Suprapubic skin (tissue), 4 donors: ENCODE results near the gene C1QTNF8. TPM values are rescaled to one million over a fixed set of nuclear protein-coding genes. Genes with fewer than 3 reads are reported as not detected.

Experiments used
- DNase-seq, 2 donors: peaks; one replicate each; pipeline ENCODE4 v3.0.0-alpha.2; 2019; ENCODE audit warnings: low spot score in 2 of 2
- H3K27ac ChIP-seq: fragments of 200-600 bp; sonication (generic); one replicate; pipeline ENCODE4 v1.5.1; 2019
- H3K27me3 ChIP-seq: fragments of 200-600 bp; sonication (generic); one replicate; pipeline ENCODE4 v1.5.1; 2019
- H3K36me3 ChIP-seq: fragments of 200-600 bp; sonication (generic); one replicate; pipeline ENCODE4 v1.5.1; 2019
- H3K4me1 ChIP-seq: fragments of 200-600 bp; sonication (generic); one replicate; pipeline ENCODE4 v1.5.1; 2019
- H3K4me3 ChIP-seq: fragments of 200-600 bp; sonication (generic); one replicate; pipeline ENCODE4 v1.5.1; 2019; ENCODE audit warnings: mild to moderate bottlenecking
- H3K9me3 ChIP-seq: fragments of 200-600 bp; sonication (generic); one replicate; pipeline ENCODE4 v1.5.1; 2019
- CTCF ChIP-seq, 2 donors: fragments of 200-600 bp in 1 of 2; fragments of 450-650 bp in 1 of 2; sonication (generic) in 1 of 2; IDR thresholded peaks; one replicate each; pipeline ENCODE4 v1.5.1; 2016 to 2019; ENCODE audit warnings: antibody characterized with exemption in 2 of 2, mild to moderate bottlenecking in 1 of 2, moderate library complexity in 1 of 2
- EP300 ChIP-seq: sonication (generic); formaldehyde crosslinking; IDR thresholded peaks from one replicate; pipeline ENCODE4 v1.6.1; 2017; ENCODE audit warnings: antibody characterized with exemption
- POLR2A ChIP-seq, 2 donors: fragments of 450-650 bp; IDR thresholded peaks; one replicate each; pipeline ENCODE4 v1.6.1; 2017; ENCODE audit warnings: antibody characterized with exemption in 2 of 2, mild to moderate bottlenecking in 2 of 2, moderate library complexity in 2 of 2
- POLR2AphosphoS5 ChIP-seq, 3 donors: sonication (generic); formaldehyde crosslinking; IDR thresholded peaks; one replicate each; pipeline ENCODE4 v1.6.1; 2017; ENCODE audit warnings: antibody characterized with exemption in 3 of 3
- WGBS: methylation state at CpG from one replicate; pipeline ENCODE4 v1.1.5; 2018; 5-methylcytosine and 5-hydroxymethylcytosine counted together
- total RNA-seq, 4 donors: library from RNA; depleted of rRNA; stranded (reverse); fragments of >200 nt; gene quantifications; one replicate each; pipeline ENCODE4 v1.1.0, GENCODE V29; 2016

C1QTNF8 gene
- total RNA-seq, 4 donors from 2014 or later, result not detected

- Histone ChIP-seq H3K36me3 (no peaks in the 10 kb centered on the region), H3K9me3 (no peaks in the 10 kb centered on the region), H3K4me3 (no peak overlapping the region), H3K27me3 (peaks cover 97% of the 10 kb centered on the region), H3K27ac (no peak overlapping the region), H3K4me1 (peaks cover 11% of the 10 kb centered on the region)
- no peak for DNase-seq
- no peak for TF ChIP-seq EP300
- no peak for TF ChIP-seq POLR2AphosphoS5 (IDR thresholded peaks at IDR 0.05)
- no peak for TF ChIP-seq CTCF (IDR thresholded peaks at IDR 0.05)
- no peak for TF ChIP-seq POLR2A (IDR thresholded peaks at IDR 0.05)
- WGBS, result 41% methylated on average over 4 of the region's 30 CpGs
These were observed 22.3 kb downstream of the C1QTNF8 start for GRCh38 chr16:1073566-1074378.

GRCh38 chr16:1073262-1073558 is 22.8 kb downstream of the C1QTNF8 start:
- peaks cover 5% of the 10 kb centered on the region for H3K4me1 ChIP-seq
- TF ChIP-seq CTCF (IDR thresholded peaks at IDR 0.05) (no peak), EP300 (no peak), POLR2AphosphoS5 (IDR thresholded peaks at IDR 0.05) (no peak), POLR2A (IDR thresholded peaks at IDR 0.05) (no peak)
- peaks cover 97% of the 10 kb centered on the region for H3K27me3 ChIP-seq
- DNase-seq, result no peak
- no peak overlapping the region for H3K27ac ChIP-seq
- 66% methylated on average over 4 of the region's 13 CpGs for WGBS
- no peaks in the 10 kb centered on the region for H3K36me3 ChIP-seq
- H3K4me3 ChIP-seq, result no peak overlapping the region
- H3K9me3 ChIP-seq, result no peaks in the 10 kb centered on the region

GRCh38 chr16:1072526-1073261 is 23.4 kb downstream of the C1QTNF8 start, which contains the start of gene SSTR5:
Gene SSTR5 (plus strand): TSS chr16:1072747. CDS start chr16:1078869, 6,122 bp downstream.
- Histone ChIP-seq H3K4me3 (no peak within 1 kb of the TSS), H3K4me1 (no peaks in the 10 kb centered on the region), H3K27ac (no peak within 1 kb of the TSS), H3K27me3 (peaks cover 97% of the 10 kb centered on the region), H3K36me3 (no peaks in the 10 kb centered on the region), H3K9me3 (no peaks in the 10 kb centered on the region)
- TF ChIP-seq POLR2AphosphoS5 (IDR thresholded peaks at IDR 0.05) (no peak), EP300 (no peak), CTCF (IDR thresholded peaks at IDR 0.05) (no peak), POLR2A (IDR thresholded peaks at IDR 0.05) (no peak)
- 0% methylated on average over 1 of the region's 59 CpGs for WGBS
- no peak for DNase-seq

GRCh38 chr16:1071561-1072225 is 24.4 kb downstream of the C1QTNF8 start:
- no peak for TF ChIP-seq CTCF (IDR thresholded peaks at IDR 0.05)
- no peak for TF ChIP-seq EP300
- TF ChIP-seq POLR2AphosphoS5 (IDR thresholded peaks at IDR 0.05), result no peak
- no peak for TF ChIP-seq POLR2A (IDR thresholded peaks at IDR 0.05)
- Histone ChIP-seq H3K36me3 (no peaks in the 10 kb centered on the region), H3K27me3 (peaks cover 97% of the 10 kb centered on the region), H3K4me3 (no peak overlapping the region), H3K27ac (no peak overlapping the region), H3K9me3 (no peaks in the 10 kb centered on the region), H3K4me1 (no peaks in the 10 kb centered on the region)
- DNase-seq, result no peak
- 2% methylated on average over 16 of the region's 30 CpGs for WGBS
